ENCODE data around the gene FUZ.

FUZ gene

GRCh38 chr19:49776371-49776764, 36.7 kb downstream of the FUZ start:
- no peak for DNase-seq

- DNase-seq: no peak
Observed at GRCh38 chr19:49775742-49776370, 37.2 kb downstream of the FUZ start.

GRCh38 chr19:49774969-49775368, 38.1 kb downstream of the FUZ start:
- no peak for DNase-seq

- no peak for DNase-seq
Observed at GRCh38 chr19:49773663-49774350, 39.3 kb downstream of the FUZ start.

- no peak for DNase-seq
Observed at GRCh38 chr19:49772850-49773432, 40.2 kb downstream of the FUZ start.

- no peak for DNase-seq
Observed at GRCh38 chr19:49771674-49772139, 41.4 kb downstream of the FUZ start.

- no peak for DNase-seq
Observed at GRCh38 chr19:49770529-49770928, 42.6 kb downstream of the FUZ start.

GRCh38 chr19:49767967-49768581, 45.0 kb downstream of the FUZ start:
- no peak for DNase-seq

- DNase-seq: no peak
Observed at GRCh38 chr19:49767381-49767780, 45.7 kb downstream of the FUZ start.

GRCh38 chr19:49766930-49767299, 46.2 kb downstream of the FUZ start, which contains the start of gene AP2A1:
AP2A1 (plus strand) TSS chr19:49767001; CDS start chr19:49767134, 133 bp downstream.
- no peak for DNase-seq

GRCh38 chr19:49766007-49766929, 46.8 kb downstream of the FUZ start:
- DNase-seq: peak; percentile 100

GRCh38 chr19:49764341-49764740, 48.8 kb downstream of the FUZ start:
- no peak for DNase-seq

- no peak for DNase-seq
Observed at GRCh38 chr19:49763230-49763629, 49.9 kb downstream of the FUZ start, which contains the start of gene TSKS. TSKS (minus strand) TSS chr19:49763306; CDS start chr19:49763247, 59 bp downstream.

- DNase-seq: no peak
Observed at GRCh38 chr19:49761625-49762311, 51.3 kb downstream of the FUZ start.

GRCh38 chr19:49761249-49761624, 51.9 kb downstream of the FUZ start:
- no peak for DNase-seq

GRCh38 chr19:49758292-49758691, 54.8 kb downstream of the FUZ start:
- DNase-seq: no peak

All from COR-L47 (cell line).